Stimulated activated CD8-positive, alpha-beta memory T cell treated with anti-CD3 and anti-CD28 coated beads, Interleukin-4, amount 100 ng/mL, for 1 hour (primary cell): Measurements from ENCODE around the gene RNF181.
"Not testable (repeated sequence)": the region's sequence is repeated elsewhere in the genome, so short reads cannot be mapped to it uniquely, and the experiment has no call there.

Experiments used
- DNase-seq, 2 donors: peaks; one replicate each; pipeline ENCODE4 v3.0.0-alpha.2; 2020; ENCODE audit warnings: low read depth in 2 of 2, low spot score in 1 of 2

The RNF181 gene

DNA sequence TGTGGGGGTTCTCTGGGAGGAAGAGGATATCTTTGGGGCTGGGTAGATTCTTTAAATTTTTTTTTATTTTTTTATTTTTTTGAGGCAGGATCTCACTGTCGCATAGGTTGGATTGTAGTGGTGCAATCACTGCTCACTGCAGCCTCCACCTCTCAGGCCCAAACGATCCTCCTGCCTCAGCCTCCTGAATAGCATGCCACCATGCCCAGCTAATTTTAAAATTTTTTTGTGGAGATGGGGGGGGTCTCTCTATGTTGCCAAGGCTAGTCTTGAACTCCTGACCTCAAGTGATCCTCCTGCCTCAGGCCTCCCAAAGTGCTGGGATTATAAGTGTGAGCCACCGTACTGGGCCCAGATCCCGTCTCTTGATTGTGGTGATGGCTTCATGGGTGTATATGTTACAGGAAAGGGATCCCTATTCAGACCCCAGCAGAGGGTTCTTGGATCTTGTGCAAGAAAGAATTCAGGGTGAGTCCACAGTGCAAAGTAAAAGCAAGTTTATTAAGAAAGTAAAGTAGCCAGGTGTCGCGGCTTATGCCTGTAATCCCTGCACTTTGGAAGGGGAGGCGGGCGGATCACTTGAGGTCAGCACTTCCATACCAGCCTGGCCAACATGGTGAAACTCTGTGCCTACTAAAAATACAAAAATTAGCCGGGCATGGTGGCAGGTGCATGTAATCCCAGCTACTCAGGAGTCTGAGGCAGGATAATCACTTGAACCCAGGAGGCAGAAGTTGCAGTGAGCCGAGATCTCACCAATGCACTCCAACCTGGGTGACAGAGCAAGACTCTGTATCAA lies 18.4 kb downstream of the RNF181 start:
- no peak for DNase-seq

DNA sequence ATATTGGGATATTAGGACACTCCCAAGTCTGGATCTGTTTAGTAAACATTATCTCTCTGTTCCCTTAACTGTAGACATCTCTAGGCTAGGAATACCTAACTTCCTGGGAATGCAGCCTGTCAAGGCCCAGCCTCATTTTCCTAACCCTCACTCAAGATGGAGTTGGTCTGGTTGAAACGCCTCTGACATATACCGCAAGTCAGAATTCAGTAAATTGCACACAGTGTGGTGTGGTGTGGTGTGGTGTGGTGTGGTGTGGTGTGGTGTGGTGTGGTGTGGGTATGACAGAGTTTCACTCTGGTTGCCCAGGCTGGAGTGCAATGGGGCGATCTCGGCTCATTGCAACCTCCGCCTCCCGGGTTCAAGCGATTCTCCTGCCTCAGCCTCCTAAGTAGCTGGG lies 19.2 kb downstream of the RNF181 start:
- not testable (repeated sequence) for DNase-seq

DNA sequence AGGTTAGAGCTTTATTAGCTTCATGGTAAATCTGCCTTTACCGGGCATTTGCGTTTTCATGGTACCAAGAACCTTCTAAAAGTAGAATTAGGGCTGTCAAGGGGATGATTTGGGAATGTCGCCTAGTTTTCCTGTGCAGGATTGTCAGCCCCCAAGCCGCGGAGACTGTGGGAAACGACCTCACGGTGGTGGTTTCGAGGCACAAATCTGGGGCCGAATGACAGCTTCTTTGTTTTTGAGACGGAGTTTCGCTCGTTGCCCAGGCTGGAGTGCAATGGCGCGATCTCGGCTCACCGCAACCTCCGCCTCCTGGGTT lies 19.8 kb downstream of the RNF181 start:
- DNase-seq = no peak

- DNase-seq = not testable (repeated sequence)
Observed at GRCh38 chr2:85617723-85618122, 22.2 kb downstream of the RNF181 start.

GRCh38 chr2:85619617-85620016 lies 24.1 kb downstream of the RNF181 start:
- DNase-seq = no peak

GRCh38 chr2:85621338-85621737 lies 25.8 kb downstream of the RNF181 start:
- no peak for DNase-seq

- no peak for DNase-seq
Observed at GRCh38 chr2:85623991-85624390, 28.4 kb downstream of the RNF181 start.

DNA sequence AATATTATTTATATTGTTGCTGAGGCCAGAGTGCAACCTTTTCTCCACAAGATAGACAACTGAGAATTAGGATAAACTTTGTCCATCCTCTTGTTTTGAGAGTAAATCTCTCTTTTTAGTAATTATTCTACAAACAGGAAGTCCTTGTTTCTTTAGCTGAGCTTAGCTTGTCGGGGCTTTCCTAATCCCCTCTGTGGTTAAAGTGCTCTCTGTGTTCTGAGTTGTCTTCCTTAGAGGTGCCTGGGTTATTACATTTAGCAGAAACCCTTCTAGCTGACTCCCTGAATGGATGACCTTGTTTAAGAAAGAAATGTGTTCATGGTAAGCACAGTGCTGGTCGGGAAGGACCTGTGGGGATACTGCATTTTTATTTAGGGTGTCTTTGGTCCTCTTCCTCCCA lies 33.1 kb downstream of the RNF181 start:
- DNase-seq = no peak

DNA sequence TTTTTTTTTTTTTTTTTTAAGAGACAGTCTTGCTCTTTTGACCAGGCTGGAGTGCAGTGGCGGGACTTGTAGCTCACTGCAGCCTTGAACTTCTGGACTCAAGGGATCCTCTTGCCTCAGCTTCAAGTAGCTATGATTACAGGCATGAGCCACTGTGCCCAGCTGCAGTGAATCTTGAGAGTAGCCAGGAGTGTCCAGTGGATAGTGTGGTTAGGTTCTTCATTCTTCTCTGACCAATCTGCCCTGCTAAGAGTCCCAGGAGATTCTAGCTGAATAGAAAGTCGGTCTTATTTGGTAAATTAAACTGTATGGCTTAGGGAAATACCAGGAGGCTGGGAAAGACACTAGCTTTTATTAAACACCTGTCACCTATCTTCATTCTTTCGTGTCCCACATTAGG lies 35.8 kb downstream of the RNF181 start:
- DNase-seq = no peak

DNA sequence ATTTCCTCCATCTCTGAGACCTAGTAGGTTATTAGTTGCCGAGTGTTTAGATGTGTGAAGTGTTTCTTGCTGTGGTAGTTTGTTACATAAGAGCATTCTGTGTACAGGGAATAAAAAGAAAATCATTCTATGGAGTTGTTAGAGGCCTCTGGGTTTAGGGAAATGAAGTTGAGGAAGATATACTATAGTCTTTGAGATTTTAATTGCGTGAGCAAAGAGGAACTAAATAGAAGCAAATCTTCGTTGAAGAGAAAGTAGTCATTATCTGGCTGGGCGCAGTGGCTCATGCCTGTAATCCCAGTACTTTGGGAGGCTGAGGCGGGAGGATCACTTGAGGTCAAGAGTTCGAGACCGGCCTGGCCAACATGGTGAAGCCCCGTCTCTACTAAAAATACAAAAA lies 39.5 kb downstream of the RNF181 start:
- no peak for DNase-seq

GRCh38 chr2:85635636-85636035 lies 40.1 kb downstream of the RNF181 start:
- no peak for DNase-seq

DNA sequence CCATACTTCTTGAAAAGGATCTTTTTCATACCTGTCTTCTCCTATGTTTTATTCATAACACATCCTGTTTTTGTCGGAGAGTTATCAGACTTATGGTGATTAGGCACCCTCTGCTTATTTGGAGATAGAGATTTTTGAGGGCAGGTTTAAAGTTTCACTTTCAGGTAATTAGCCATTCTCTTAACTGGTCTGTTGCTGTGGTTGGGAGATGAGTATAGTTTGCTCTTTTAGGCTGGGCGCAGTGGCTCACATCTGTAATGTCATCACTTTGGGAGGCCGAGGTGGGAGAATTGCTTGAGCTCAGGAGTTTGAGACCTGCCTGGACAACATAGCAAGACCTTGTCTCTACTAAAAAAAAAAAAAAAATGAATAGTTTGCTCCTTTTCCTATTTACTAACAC lies 47.2 kb downstream of the RNF181 start:
- no peak for DNase-seq

DNA sequence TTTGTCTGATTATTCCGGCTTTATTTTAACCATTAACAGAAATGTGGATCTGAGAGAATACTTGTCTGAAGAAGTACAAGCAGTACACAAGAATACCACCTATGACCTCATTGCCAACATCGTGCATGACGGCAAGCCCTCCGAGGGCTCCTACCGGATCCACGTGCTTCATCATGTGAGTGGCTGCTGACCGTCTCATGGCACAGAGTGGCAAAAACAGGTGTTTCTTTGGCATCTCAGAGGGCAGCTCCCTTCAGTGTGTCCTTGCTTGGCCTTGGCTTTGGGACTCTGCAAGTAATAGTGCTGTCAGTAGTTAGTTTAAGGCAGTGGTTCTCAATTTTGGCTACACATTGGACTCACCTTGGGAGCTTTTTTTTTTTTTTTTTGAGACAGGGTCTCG lies 49.4 kb downstream of the RNF181 start:
- DNase-seq = no peak

GRCh38 chr2:85646166-85646565 lies 50.6 kb downstream of the RNF181 start:
- no peak for DNase-seq
